WERI-Rb-1 (cell line): ENCODE data around the gene LRRC27.
A peak's percentile ranks its signal among the peaks of the same experiment; 100 is the strongest.

Experiments
- DNase-seq: peaks from one replicate; pipeline ENCODE4 v3.0.0-alpha.2; 2020
- H3K27ac ChIP-seq: fragments of 250-450 bp; sonication (Bioruptor Pico); 2 replicates; pipeline ENCODE4 v1.5.1; 2020; ENCODE audit warnings: mild to moderate bottlenecking, moderate library complexity
- H3K27me3 ChIP-seq: fragments of 250-450 bp; sonication (Bioruptor Pico); 2 replicates; pipeline ENCODE4 v1.5.1; 2021; ENCODE audit warnings: mild to moderate bottlenecking, low read depth, moderate library complexity; ENCODE audit not compliant: insufficient read depth, severe bottlenecking
- H3K36me3 ChIP-seq: fragments of 250-450 bp; sonication (Bioruptor Pico); 2 replicates; pipeline ENCODE4 v1.5.1; 2020; ENCODE audit warnings: mild to moderate bottlenecking, moderate library complexity
- H3K4me3 ChIP-seq: 2 replicates; pipeline ENCODE4 v1.5.1; 2011; ENCODE audit warnings: low read depth, mild to moderate bottlenecking, control low read depth, low read length
- H3K9me3 ChIP-seq: fragments of 250-450 bp; sonication (Bioruptor Pico); 2 replicates; pipeline ENCODE4 v1.5.1; 2021; ENCODE audit warnings: mild to moderate bottlenecking, moderate library complexity; ENCODE audit not compliant: severe bottlenecking
- CTCF ChIP-seq: IDR thresholded peaks from 2 replicates; pipeline ENCODE4 v1.5.1; 2011; ENCODE audit warnings: low read depth, mild to moderate bottlenecking, control low read depth, inconsistent platforms, low read length

Gene LRRC27

GRCh38 chr10:132400041-132400546 lies 68.1 kb downstream of the LRRC27 start:
- Histone ChIP-seq H3K36me3 (peaks cover 32% of the 10 kb centered on the region), H3K9me3 (no peaks in the 10 kb centered on the region), H3K4me3 (no peak overlapping the region), H3K27ac (peak overlapping the region; percentile 37), H3K27me3 (no peaks in the 10 kb centered on the region)
- DNase-seq = no peak
- TF ChIP-seq CTCF = no peak

- H3K27ac ChIP-seq = peak overlapping the region; percentile 37
- H3K9me3 ChIP-seq = no peaks in the 10 kb centered on the region
- TF ChIP-seq CTCF = no peak
- no peak for DNase-seq
- no peak overlapping the region for H3K4me3 ChIP-seq
- H3K27me3 ChIP-seq = no peaks in the 10 kb centered on the region
- peaks cover 37% of the 10 kb centered on the region for H3K36me3 ChIP-seq
These were observed 68.7 kb downstream of the LRRC27 start for GRCh38 chr10:132400547-132401151.

GRCh38 chr10:132401401-132402118 lies 69.6 kb downstream of the LRRC27 start:
- no peak for TF ChIP-seq CTCF
- H3K27ac ChIP-seq = no peak overlapping the region
- no peak overlapping the region for H3K4me3 ChIP-seq
- no peaks in the 10 kb centered on the region for H3K27me3 ChIP-seq
- no peak for DNase-seq
- H3K9me3 ChIP-seq = no peaks in the 10 kb centered on the region
- peaks cover 46% of the 10 kb centered on the region for H3K36me3 ChIP-seq

- Histone ChIP-seq H3K4me3 (no peak overlapping the region), H3K36me3 (peaks cover 54% of the 10 kb centered on the region), H3K9me3 (no peaks in the 10 kb centered on the region), H3K27me3 (no peaks in the 10 kb centered on the region), H3K27ac (no peak overlapping the region)
- TF ChIP-seq CTCF = no peak
- DNase-seq = no peak
These were observed 70.8 kb downstream of the LRRC27 start for GRCh38 chr10:132402781-132403241.

- TF ChIP-seq CTCF = no peak
- no peaks in the 10 kb centered on the region for H3K9me3 ChIP-seq
- no peaks in the 10 kb centered on the region for H3K27me3 ChIP-seq
- H3K27ac ChIP-seq = no peak overlapping the region
- no peak overlapping the region for H3K4me3 ChIP-seq
- H3K36me3 ChIP-seq = peaks cover 53% of the 10 kb centered on the region
- DNase-seq = no peak
These were observed 71.6 kb downstream of the LRRC27 start for GRCh38 chr10:132403511-132404168.
